ENCODE data around the gene VPS26A. TPM values are rescaled to one million over a fixed set of nuclear protein-coding genes. Genes with fewer than 3 reads are reported as not detected.
"Not testable (repeated sequence)": the region's sequence is repeated elsewhere in the genome, so short reads cannot be mapped to it uniquely, and the experiment has no call there.

VPS26A gene
- total RNA-seq, 1 experiment from 2014 or later = 44.1 TPM

DNA sequence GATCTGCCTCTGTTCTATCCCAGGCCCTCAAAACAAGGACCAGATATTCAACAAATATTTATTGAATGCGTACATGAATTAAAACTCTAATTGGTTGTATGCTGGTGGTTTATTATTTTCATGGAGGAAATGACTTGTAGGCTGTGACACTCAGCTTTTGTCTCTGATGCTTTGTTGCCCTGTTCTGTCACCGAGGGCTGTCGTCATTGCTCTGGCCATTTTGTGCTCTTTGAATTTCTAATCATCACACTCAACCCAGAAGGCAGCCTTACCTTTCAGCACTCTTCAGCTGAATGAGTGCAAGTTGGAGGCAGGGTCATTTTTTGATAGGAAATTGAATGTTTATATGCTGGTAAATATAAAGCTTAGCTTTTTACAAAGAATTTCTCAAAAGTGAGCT is 21.5 kb upstream of the VPS26A start:
- DNase-seq (ENCODE audit: low read depth) = no peak

DNA sequence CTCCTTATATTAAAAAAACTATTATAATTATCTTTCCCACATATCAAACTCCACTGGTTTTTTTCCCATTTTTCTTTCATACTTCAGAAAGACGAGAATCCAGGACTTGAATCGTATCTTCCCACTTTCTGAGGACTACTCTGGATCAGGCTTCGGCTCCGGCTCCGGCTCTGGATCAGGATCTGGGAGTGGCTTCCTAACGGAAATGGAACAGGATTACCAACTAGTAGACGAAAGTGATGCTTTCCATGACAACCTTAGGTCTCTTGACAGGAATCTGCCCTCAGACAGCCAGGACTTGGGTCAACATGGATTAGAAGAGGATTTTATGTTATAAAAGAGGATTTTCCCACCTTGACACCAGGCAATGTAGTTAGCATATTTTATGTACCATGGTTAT is 20.2 kb upstream of the VPS26A start:
- no peak for DNase-seq (ENCODE audit: low read depth)

DNA sequence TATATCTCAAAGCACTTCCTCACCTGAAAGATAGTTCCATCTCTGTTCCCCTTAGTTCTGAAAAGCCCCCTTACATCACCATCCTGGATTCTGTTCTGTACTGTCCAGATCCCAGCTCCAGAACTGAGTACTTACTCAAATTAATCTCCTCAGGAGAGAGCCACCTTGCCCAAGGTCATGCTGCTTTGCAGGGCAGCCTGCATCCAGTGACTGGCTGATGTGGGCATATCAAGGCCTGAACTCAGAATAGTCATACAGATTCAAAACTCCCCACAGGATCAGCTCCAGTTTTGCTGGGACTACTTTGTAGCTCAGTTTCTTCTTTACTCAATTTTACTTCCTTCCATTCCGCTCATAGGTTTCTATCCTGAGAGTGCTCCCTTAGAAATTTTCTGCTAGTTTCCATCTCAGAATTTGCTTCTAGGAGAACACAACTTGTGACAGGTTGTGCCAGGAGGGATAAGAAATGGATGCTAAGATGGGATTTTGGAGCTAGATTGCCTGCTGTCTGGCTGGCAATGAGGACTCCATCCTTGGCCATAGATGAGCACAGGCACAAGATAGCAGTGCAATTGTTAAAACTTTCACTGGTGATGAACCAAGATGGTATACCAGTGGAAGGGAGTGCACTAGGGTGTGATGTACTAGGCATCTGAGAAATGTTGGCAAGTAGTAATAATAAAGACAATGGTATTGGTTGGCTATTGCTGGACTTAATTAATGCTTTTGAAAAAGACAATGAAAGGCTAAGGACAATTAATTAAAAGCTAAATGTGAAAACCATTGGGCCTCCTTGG is 18.8 kb upstream of the VPS26A start:
- DNase-seq (ENCODE audit: low read depth) = no peak

DNA sequence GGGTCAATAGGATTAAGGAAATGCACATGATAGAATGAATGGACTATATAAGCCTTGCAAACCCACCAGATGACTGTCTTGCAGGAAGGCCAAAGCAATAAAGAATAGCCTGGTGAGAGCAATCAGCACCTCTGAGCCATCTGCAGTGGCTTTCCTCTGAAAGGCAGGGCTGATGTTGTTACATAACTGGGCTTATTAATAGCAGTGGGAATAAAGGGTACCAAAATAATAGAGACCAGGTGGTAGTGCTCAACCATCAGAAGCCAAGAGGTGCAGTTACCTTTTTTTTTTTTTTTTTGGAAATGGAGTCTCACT is 16.8 kb upstream of the VPS26A start:
- no peak for DNase-seq (ENCODE audit: low read depth)

DNA sequence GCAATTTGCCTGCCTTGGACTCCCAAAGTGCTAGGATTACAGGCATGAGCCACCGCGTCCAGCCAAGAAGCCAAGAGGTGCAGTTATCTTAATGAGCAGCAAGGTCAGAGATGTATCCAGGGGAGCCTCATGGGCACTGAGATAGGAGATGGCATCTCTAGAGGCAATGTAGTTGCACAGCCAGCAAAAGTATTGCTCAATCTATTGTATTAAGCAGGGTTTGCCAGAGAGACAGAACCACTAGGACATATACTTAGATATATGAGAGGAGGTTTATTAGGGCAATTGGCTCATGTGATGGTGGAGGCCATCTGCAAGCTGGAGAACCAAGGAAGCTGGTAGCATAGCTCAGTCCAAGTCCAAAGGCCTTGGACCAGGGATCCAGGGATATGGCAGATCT is 16.3 kb upstream of the VPS26A start:
- DNase-seq (ENCODE audit: low read depth) = no peak

DNA sequence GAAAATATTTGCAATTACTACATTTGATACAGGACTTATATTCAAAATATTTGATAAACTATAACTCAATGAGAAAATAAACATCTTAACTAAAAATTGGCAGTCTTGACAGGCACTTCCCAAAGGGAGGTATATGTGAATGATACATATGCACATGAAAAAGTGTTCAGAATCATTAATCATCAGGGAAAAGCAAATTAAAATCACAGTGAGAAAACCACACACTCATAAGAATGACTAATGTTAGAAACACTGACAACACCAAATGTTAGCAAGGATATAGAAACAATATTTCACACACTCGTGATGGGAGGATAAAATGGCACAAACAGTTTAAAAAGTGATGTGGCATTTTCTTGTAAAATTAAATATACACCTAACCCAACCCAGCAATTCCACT is 4.1 kb upstream of the VPS26A start:
- peak; percentile 22 for DNase-seq (ENCODE audit: low read depth)

DNA sequence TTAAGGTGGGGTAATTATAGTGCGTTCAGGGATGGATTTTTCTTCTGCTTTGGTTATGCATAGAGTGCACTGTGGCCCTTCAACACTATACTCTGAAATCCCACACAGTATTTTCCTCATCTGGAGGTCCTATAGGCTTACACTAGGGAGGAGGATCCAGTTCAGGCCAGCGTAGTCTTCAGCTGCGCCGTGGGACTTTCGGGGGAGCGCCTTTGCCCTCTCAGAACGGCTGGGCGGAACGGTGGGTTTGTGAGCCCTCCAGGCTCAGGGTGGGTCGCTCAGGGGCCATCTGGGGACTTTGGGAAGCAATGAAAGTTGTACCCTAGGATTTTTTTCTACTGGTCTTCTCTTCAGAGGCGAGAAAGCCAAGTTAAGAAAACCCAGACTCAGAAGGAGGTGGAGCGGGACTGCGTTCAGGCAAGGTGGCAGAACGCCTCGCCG is 652 bp upstream of the VPS26A start:
- no peak for DNase-seq (ENCODE audit: low read depth)

DNA sequence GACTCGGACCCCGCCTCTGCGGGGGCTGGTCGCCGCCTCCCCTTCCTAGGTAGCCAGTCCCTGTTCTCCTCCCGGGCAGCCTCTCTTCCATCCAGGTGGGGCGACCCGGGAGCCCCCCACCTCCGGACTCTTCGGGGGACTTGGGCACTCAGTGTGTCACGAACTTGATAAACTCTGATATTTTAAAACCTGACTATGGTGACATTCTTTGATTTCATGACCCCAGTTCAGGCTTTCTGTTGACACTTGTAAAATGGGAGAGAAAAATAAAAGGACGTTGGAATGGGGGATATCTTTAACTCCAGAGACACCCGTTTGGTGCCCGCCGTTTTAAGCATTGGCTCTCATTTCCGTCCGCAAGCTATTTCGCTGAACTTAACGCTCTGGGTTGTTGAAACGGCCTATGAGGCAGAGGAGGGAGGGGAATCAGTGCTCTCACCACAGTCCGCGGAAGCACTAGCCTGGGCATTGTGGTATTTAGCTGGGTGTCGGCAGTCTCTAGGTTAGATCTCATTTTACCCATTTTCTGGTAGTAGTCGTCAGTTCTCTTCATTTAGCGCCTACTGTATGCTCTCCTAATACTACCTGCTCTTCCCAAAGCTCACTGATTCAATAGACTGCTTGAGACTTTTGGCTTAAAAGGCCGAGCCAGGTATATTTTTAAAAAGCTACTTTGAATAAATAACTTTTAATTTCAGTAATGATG is 738 bp downstream of the VPS26A start:
- DNase-seq (ENCODE audit: low read depth) = peak; percentile 78

DNA sequence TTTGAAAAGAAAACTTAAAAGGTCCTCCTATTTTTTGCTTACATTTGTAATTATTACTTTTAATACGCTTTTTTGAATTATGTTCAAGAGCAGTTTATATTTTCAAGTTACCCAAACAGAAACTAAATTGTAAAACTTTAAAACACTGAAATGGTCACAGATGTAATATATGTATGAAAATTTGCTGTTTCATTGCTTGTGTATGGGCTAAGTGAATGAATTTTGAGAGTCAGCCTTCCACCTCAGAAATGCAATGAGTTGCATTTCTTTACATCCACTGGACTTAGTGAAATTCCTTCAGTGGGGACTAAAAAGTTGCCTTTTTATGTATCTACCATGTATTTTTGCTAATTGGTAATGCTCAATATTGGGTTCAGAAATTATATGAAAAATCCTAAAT is 1.6 kb downstream of the VPS26A start:
- DNase-seq (ENCODE audit: low read depth) = no peak

DNA sequence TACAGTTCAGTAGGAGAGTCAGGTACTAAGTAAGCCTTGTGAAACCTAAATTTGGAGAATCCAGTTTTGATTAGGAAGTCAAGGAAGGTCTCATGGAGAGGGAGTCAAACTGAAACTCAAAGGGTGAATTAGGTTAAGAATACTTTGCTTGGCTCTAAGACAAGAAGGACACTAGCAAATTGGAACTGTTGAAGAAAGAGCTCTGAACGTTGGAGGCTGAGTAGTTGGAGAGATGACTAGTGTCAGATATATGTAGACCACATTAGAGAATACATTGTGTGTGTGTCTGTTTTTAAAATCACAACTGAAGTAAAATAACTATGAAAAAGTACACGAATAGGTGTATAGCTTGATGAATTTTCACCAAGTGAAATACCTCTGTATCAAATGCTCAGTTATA is 6.3 kb downstream of the VPS26A start:
- peak; percentile 41 for DNase-seq (ENCODE audit: low read depth)

DNA sequence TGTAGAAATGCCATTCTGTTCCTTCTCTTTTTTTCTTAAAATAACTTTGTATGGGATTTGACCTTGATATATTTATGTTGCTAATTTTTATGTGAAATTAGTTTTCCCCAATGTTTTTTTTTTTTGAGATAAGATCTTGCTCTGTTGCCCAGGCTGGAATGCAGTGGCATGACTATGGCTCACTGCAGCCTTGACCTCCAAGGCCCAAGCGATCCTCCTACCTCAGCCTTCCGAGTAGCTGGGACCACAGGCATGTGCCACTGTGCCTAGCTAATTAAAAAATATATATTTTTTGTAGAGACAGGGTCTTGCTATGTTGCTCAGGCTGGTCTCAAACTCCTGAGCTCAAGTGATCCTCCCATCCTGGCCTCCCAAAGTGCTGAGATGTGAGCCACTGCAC is 16.0 kb downstream of the VPS26A start:
- DNase-seq (ENCODE audit: low read depth) = peak; percentile 39

DNA sequence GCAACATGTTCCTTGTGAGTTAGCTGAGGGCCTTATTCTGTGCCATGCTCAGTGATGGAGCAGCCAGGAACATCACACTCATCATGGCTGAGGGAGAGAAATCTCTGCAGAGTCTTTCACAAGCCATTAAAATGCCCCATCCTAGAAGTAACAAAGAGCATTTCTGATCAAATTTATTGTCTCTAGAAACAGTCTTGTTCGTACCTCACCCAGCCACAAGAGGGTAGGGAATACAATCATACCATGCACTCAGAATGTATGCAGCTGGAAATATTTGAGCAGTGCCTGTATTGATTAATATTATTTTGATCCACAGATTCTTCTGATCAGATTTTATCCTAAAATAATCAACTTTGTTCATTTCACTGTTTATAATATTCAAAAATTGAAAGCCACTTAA is 17.3 kb downstream of the VPS26A start:
- no peak for DNase-seq (ENCODE audit: low read depth)

DNA sequence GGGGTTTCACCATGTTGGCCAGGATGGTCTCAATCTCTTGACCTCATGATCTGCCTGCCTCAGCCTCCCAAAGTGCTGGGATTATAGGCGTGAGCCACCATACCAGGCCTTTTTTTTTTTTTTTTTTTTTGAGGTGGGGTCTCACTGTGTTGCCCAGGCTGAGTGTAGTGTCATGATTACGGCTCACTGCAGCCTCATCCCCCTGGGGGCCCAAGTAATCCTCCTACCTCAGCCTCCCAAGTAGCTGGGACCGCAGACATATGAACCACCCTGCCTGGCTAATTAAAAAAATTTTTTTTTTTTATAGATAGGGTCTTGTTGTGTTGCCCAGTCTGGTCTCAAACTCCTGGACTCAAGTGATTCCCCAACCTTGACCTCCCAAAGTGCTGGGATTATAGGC is 18.1 kb downstream of the VPS26A start:
- DNase-seq (ENCODE audit: low read depth) = not testable (repeated sequence)

DNA sequence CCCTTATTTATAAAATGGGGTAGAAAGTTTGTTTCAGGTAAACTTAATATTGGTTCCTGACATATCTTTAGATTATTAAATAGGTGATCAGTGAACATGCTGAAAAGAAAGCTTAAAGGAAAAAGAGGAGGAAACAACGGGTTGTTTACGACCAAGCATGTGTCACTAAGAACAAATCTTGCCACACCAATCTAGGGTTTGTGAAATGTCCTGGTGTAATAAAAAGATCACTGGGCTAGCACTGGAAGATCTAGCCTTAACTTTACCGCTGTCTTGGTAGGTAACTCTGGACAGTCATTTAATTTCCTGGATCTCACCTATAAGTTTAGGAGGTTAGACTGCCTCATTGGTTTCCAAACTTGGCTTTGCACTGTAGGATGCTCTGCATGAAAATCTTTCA is 19.0 kb downstream of the VPS26A start:
- DNase-seq (ENCODE audit: low read depth) = no peak

DNA sequence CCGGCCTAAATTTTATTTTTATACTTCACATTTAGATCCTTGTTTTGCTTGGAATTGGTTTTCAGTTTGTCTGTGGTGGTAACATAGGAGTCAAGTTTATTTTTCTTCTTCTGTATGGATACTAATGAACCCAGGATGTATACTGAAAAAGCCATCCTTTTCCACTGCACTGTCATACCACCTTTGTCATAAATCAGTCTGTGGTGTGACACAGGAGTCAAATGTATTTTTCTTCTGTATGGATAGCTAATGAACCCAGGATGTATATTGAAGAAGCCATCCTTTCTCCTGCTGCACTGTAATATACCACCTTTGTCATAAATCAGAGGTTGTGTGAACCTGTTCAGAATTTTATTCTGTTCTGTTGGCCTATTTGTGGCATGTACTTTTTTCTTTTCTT is 21.4 kb downstream of the VPS26A start:
- DNase-seq (ENCODE audit: low read depth) = no peak

DNA sequence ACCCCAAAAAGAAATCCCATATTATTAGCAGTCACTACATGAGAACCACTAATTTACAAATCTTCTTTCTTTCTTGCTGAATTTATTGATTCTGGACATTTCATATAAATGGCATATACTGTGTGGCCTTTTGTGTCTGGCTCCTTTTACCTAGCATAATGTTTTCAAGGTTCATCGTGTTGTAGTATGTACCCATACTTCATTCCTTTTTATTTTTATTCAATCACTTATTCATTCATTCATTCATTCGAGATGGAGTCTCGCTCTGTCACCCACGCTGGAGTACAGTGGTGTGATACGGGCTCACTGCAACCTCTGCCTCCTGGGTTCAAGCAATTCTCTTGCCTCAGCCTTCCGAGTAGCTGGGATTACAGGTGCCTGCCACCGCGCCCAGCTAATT is 21.9 kb downstream of the VPS26A start:
- DNase-seq (ENCODE audit: low read depth) = no peak

DNA sequence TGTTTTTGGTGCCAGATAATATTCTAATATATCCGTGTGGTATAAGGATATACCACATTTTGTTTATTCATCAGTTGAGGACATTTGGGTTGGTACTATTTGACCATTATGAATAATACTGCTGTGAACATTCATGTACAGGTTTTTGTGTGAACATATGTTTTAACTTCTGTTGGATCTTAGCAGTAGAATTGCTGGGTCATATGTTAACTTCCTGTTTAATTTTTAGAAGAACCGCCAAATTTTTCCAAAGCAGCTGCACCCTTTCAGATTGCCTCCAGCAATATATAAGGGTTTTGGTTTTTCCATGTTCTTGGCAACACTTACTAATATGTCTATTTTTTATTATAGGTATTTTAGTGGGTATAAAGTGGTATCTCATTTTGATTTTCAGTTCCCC is 22.8 kb downstream of the VPS26A start:
- DNase-seq (ENCODE audit: low read depth) = no peak

DNA sequence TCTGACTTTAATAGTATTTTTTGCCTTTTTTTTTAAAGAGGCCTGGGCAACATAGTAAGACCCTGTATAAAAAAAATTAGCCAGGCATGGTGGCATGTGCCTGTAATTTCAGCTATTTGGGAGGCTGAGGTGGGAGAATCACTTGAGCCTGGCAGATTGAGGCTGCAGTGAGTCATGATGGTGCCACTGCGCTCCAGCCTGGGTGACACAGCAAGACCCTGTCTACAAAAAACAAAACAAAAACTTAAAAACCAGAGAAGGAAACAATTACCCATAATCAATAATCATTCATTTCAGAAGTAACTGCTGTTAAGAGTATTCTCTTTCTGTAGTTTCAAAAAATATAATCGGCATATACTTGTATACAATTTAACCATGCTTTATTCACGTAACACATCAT is 28.0 kb downstream of the VPS26A start:
- DNase-seq (ENCODE audit: low read depth) = no peak

DNA sequence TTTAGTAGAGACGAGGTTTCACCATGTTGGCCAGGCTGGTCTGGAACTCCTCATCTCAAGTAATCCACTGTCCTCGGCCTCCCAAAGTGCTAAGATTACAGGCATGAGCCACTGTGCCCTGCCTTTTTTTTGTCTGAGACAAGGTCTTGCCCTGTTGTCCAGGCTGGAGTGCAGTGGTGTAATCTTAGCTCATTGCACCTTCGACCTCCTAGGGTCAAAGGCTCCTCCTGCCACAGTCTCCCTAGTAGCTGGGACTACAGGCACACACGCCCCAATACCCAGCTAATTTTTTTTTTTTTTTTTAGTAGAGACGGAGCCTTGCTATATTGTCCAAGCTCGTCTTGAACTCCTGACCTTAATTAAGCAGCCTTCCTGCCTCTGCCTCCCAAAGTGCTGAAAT is 29.2 kb downstream of the VPS26A start:
- DNase-seq (ENCODE audit: low read depth) = no peak

DNA sequence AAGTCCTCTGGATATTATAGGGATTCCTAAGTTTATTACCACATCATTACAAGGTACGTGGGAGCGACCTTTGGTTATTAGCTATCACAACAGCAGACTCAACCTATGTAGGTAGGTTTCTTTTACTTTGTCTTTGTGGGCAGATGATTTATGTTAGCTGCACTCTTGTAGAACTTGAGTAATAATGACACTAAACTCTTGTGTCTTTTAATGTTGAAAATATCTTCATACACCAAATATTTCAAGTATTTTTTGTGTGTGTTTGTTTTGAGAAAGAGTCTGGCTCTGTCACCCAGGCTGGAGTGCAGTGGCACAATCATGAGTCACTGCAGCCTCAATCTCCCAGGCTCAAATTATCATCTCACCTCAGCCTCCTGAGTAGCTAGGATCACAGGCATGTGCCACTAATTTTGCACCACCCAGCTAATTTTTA is 36.8 kb downstream of the VPS26A start:
- peak; percentile 79 for DNase-seq (ENCODE audit: low read depth)

DNA sequence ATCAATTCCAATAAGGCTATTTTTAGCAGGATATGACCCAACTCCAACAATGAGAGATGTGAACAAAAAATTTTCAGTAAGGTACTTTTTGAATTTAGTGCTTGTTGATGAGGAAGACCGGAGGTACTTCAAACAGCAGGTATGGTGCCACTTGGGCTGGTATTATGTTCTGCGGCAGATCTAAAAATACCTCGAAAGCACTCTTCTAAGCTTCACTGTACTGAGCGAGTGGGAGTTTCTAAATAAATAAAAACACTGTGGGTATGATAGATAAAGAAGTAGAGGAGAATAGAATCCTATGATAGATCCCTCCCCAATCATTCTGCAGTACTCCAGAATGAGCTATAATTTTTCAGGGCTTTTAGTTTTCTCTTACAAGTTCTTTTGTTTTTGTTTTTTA is 44.5 kb downstream of the VPS26A start:
- DNase-seq (ENCODE audit: low read depth) = no peak

DNA sequence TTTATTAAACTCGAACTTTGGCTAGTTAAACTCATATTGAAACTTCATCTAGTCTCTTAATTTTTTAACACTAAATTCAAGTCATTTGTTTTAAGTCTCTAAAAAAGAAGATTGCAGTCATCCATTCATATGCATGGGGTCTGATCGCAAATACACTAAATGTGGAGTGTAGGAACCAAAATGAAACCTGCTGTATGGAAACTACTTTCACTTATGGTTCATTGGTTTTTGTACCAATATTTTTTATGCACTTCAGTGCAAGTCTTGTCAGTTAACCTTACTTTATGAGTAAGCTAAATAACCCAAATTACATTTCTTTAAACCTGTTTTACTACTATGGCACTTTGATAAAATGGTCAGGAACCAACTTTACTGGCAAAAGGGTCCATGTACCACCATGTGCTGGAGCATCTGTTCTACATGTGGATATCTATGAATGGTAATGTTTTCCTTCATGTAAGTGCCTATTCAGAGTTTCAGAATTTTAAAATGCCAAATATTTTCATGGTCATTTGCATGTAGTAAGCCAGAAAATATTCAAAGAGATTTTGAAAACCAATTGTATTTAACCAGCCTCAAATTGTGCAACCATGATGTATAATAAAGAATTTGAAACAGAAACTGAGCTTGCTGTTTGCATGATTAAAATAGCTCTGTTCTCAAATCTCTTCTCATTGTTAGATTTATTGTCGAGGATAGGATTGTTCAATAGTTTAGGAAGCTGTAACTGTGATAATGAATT is 48.4 kb downstream of the VPS26A start:
- DNase-seq (ENCODE audit: low read depth) = no peak

DNA sequence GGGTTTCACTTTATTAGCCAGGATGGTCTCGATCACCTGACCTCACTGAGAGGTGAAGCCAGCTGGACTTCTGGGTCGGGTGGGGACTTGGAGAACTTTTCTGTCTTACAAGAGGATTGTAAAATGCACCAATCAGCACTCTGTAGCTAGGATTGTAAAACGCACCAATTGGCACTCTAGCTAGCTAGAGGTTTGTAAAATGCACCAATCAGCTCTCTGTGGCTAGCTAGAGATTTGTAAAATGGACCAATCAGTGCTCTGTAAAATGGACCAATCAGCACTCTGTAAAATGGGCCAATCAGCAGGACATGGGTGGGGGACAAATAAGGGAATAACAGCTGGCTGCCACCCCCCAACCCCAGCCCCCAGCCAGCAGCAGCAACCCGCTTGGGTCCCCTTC is 51.3 kb downstream of the VPS26A start:
- not testable (repeated sequence) for DNase-seq (ENCODE audit: low read depth)

Measured in M059J (cell line).